ACHN (cell line): Measurements from ENCODE around the gene CELF2.

Experiments
- DNase-seq: peaks from one replicate; pipeline ENCODE4 v3.0.0-alpha.2; 2015
- in situ Hi-C: cut with HindIII; loops from 2 replicates; pipeline ENCODE4 v1.10.0; 2017; ENCODE audit warnings: low sequenced_read_pairs, low pct_ligation_motif_present, low pct_unique_long_range_greater_than_20kb

The CELF2 gene

GRCh38 chr10:11192304-11193000, 174.8 kb downstream of the CELF2 start:
- no peak for DNase-seq

GRCh38 chr10:11193001-11193551, 175.4 kb downstream of the CELF2 start:
- in situ Hi-C loops, result no loop called here
- no peak for DNase-seq

More at GRCh38 chr10:11192304-11193000, 174.8 kb downstream of the CELF2 start:
- in situ Hi-C loops, result no loop called here

DNA sequence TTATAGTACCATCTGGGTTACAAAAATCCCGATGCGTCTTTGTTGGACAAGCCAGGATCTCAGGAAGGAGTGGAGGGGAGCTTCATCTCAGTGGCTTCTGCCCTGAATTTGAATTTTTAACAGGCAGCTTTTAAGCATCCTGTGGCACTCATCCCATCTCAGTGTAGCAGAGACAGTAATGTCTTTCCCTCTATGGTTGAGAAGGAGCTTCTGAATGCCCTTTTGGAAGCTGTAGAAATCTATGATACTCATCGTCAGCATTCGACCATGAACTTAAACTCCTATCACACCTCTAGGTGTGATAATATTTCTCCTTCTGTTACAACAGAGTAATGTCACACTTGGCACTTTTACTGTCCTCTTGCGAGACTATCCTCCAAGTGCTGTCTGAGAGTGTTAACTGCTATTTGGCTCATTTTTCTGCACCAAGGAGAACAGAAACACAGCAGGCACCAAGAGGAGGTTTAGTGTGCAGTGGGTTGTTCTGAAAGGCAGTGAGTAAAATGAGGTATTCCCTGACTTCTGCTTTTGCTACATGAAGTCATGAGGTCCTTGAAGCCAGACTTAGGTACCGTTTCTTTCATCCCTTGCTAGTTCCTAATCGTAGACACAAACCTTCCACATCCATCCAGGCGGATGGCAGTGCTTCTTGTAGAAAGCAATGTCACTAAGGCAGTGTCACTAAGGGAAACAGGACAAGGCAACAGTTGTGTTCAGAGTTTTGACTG, 177.4 kb downstream of the CELF2 start:
- in situ Hi-C loops, result no loop called here
- no peak for DNase-seq

DNA sequence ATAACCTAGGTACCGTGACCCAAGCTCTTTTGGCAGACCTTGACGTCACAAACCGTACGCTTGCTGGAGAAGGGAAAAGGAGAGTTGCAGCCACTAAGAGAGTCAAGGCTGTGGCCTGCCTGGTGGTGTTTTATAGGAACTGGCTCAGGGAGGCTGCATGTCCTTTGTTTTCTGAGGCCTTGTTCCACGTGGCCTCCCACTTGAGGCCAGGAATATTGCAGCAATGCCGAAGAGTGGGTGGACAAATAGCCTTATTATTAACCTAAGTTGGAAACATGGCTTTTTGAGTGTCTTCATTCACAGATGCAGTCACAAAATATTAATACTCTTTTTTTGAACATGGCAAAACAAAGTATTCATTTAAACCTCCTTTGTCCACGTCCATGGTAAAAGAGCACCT, 178.0 kb downstream of the CELF2 start:
- in situ Hi-C loops, result no loop called here
- DNase-seq, result no peak

DNA sequence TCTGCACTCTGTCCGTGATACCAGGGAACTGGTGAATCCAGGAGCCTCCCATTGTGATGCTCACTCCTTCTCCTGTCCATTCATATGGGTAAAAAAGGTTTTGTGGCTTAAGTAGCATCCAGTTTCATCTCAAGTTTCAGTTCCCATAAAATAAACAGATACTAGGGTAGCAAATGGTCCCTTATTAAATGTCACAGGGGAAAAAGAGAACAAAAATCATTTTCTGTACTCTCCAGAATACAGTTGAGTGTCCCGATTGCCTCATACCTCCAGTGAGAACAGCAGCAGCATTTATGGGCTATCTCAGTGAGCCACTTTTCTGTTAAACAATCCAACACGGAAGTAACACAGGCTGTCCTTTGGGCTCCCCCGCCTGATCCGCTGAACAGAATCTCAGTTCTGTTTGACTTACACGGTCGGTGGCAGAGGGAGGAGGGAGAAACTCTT, 179.6 kb downstream of the CELF2 start:
- in situ Hi-C loops, result no loop called here
- no peak for DNase-seq

GRCh38 chr10:11197878-11198277, 180.2 kb downstream of the CELF2 start:
- in situ Hi-C loops, result no loop called here
- DNase-seq, result no peak

DNA sequence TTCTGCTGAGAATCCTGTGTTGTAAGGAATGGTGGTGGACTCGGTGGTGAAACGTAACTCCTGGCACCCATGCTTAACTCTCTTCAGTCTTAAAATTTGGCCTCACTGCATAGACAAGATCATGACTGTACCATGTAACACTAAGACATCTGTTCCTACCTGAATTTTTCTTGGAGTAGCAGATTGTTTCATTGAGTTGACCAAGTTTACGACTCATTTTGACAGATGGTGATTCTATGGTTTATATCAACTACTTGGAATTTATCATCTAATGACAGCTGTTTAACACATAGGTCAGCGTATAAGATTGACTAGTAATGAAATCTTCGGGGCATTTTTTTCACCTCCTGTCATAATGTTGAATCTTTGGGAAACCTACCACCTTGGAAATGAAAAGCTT, 184.2 kb downstream of the CELF2 start:
- DNase-seq, result no peak
- in situ Hi-C loops, result no loop called here

GRCh38 chr10:11204351-11204942, 186.8 kb downstream of the CELF2 start:
- DNase-seq, result no peak
- in situ Hi-C loops, result no loop called here

GRCh38 chr10:11205030-11205772, 187.5 kb downstream of the CELF2 start:
- no peak for DNase-seq
- in situ Hi-C loops, result no loop called here

- in situ Hi-C loops, result no loop called here
- DNase-seq, result no peak
Observed at GRCh38 chr10:11206676-11207559, 189.2 kb downstream of the CELF2 start.

GRCh38 chr10:11207560-11207844, 189.8 kb downstream of the CELF2 start:
- in situ Hi-C loops, result no loop called here
- no peak for DNase-seq

GRCh38 chr10:11208243-11208642, 190.6 kb downstream of the CELF2 start:
- in situ Hi-C loops, result no loop called here
- DNase-seq, result no peak

DNA sequence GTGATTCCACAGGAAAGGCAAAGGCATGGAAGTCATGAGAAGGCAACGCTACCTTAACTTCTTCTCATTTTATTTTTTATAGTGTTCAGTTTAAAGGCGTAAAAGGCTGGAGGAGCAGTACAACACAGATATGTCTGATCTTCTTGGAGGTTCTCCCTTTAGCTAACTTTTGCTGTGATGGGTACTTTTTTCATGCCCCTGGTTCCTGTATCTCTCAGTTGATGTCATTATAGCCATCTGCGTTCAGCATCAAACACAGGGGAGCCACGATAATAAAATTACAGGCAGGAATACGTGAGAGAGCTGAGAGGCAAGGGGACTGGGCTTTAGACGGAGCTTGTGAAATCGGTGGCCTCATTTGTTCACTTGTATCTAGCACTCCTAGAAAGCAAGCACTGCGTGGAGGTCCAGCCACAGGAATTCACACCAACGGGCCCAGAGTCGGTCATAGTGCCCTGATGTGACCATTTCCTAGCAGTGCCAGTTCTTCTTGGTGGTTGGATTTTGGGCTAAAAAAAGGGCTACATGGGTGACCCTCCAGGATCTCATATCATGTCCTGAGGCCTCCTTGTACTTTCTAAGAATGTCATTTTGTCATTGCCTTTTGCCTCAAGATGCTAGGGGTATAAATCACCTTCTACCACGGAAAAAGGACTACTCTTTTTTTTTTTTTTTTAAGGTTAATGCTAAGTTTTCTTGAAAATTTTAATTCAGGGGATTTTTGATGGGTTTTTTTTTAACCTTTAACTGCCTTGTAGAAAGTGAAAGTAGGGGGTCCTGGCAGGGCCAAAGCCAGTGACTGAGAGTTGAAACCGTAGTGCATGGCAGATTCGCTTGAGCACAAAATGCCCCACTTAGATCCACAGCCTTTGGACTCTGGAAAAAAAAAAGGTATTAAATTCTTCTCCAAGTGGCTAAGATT, 191.5 kb downstream of the CELF2 start:
- no peak for DNase-seq
- in situ Hi-C loops, result no loop called here

- in situ Hi-C loops, result no loop called here
- no peak for DNase-seq
Observed at GRCh38 chr10:11209830-11210181, 192.1 kb downstream of the CELF2 start.

- no peak for DNase-seq
- in situ Hi-C loops, result no loop called here
Observed at GRCh38 chr10:11210211-11210922, 192.7 kb downstream of the CELF2 start.

DNA sequence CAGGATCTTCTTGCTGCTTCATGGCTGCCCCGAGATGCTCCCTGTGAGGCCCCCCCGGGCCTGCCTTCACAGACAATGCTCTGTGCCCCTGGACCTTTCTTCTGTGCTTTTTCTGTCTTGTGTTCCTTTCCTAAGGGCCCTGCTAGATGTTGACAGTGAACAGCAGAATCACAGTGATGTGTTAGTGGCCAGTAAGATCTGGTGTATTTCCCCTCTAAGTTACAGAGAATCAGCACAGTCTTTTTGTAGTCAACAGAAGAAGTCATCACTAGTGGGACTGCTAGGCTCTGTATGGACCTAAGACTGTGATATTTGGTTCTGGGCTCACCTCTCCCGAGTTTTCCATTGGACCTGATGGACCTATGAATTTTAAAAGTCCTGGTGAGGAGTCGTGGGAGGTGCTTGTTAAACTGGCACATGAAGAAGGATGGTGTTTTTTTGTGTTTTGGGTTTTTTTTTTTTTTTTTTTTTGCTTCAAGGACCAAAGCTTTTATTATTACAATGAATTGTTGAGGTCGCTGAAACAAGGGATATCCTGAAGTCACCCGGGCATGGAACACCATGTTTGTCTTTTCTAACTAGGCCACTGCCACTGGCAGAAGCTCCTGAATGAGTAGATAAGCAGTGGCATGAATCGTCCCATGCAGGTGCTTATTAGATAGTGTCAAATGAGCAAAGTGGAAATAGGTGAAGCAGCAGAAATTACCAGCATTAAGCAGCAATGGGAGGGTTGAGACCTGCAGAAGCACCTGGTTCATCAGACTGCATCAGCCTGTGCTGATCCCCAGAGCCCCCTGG, 194.8 kb downstream of the CELF2 start:
- DNase-seq, result no peak
- in situ Hi-C loops, result no loop called here
